ENCODE measurements around the gene CHRNB2. TPM values are rescaled to one million over a fixed set of nuclear protein-coding genes. Genes with fewer than 3 reads are reported as not detected.

Gene CHRNB2
- total RNA-seq, 4 donors from 2014 or later = 0.08 to 0.52 (median 0.26) TPM

GRCh38 chr1:154573168-154573510 is 5.6 kb downstream of the CHRNB2 start:
- H3K4me3 ChIP-seq (ENCODE audit: low read depth, poor library complexity, severe bottlenecking) = no peak overlapping the region
- no peak for DNase-seq (ENCODE audit: low spot score in 2 of 2)
- no peak for TF ChIP-seq POLR2A (IDR thresholded peaks at IDR 0.05)
- TF ChIP-seq CTCF (IDR thresholded peaks at IDR 0.05) = no peak
- intact Hi-C loops (cut with DNase I; ENCODE audit: low total_unique reads) = no loop called here
- 81 to 86% methylated on average over 3 of the region's 3 CpGs for WGBS, 2 donors

- TF ChIP-seq POLR2A (IDR thresholded peaks at IDR 0.05) (no peak), CTCF (IDR thresholded peaks at IDR 0.05) (no peak)
- DNase-seq (ENCODE audit: low spot score in 2 of 2) = no peak
- intact Hi-C loops (cut with DNase I; ENCODE audit: low total_unique reads) = no loop called here
- no peak overlapping the region for H3K4me3 ChIP-seq (ENCODE audit: low read depth, poor library complexity, severe bottlenecking)
- WGBS, 2 donors = 15% methylated on average over 7 of the region's 7 CpGs
These were observed 7.1 kb downstream of the CHRNB2 start for GRCh38 chr1:154574716-154575115.

- no peak for DNase-seq (ENCODE audit: low spot score in 2 of 2)
- TF ChIP-seq CTCF (IDR thresholded peaks at IDR 0.05) (no peak), POLR2A (IDR thresholded peaks at IDR 0.05) (no peak)
- no peak overlapping the region for H3K4me3 ChIP-seq (ENCODE audit: low read depth, poor library complexity, severe bottlenecking)
- WGBS, 2 donors = 73 to 75% methylated on average over 10 of the region's 10 CpGs
- intact Hi-C loops (cut with DNase I; ENCODE audit: low total_unique reads) = no loop called here
These were observed 7.8 kb downstream of the CHRNB2 start for GRCh38 chr1:154575147-154575927.

GRCh38 chr1:154575951-154576566 is 8.5 kb downstream of the CHRNB2 start:
- intact Hi-C loops (cut with DNase I; ENCODE audit: low total_unique reads) = no loop called here
- no peak overlapping the region for H3K4me3 ChIP-seq (ENCODE audit: low read depth, poor library complexity, severe bottlenecking)
- TF ChIP-seq CTCF (IDR thresholded peaks at IDR 0.05) (no peak), POLR2A (IDR thresholded peaks at IDR 0.05) (no peak)
- no peak for DNase-seq (ENCODE audit: low spot score in 2 of 2)
- 83 to 90% methylated on average over 8 of the region's 8 CpGs for WGBS, 2 donors

- intact Hi-C loops (cut with DNase I; ENCODE audit: low total_unique reads) = no loop called here
- DNase-seq (ENCODE audit: low spot score in 2 of 2) = no peak
- TF ChIP-seq CTCF (IDR thresholded peaks at IDR 0.05) = no peak
- TF ChIP-seq POLR2A (IDR thresholded peaks at IDR 0.05) = no peak
- no peak overlapping the region for H3K4me3 ChIP-seq (ENCODE audit: low read depth, poor library complexity, severe bottlenecking)
- WGBS, 2 donors = 67 to 68% methylated on average over 6 to 7 of the region's 7 CpGs
These were observed 9.9 kb downstream of the CHRNB2 start for GRCh38 chr1:154577346-154578057.

Data from lower leg skin (tissue), 4 donors.